ENCODE data around the gene SFSWAP.

SFSWAP gene

GRCh38 chr12:131779027-131779426 lies 68.1 kb downstream of the SFSWAP start:
- no peaks in the 10 kb centered on the region for H3K9me3 ChIP-seq (replicated peaks in 1 of 11)
- no peak overlapping the region for H3K9ac ChIP-seq
- H3K27ac ChIP-seq = no peak overlapping the region; a peak in 1 of 22 replicates
- H3K4me2 ChIP-seq = no peak overlapping the region
- H4K20me1 ChIP-seq = peaks cover 0 to 25% (median 2%) of the 10 kb centered on the region in 11 experiments; a peak in 9 of 22 replicates
- peaks cover 53 to 71% (median 62%) of the 10 kb centered on the region in 10 experiments for H3K4me1 ChIP-seq
- no peak overlapping the region for H3K4me3 ChIP-seq
- no peak for TF ChIP-seq Cebpa-rat (IDR thresholded peaks at IDR 0.05)
- no peaks in the 10 kb centered on the region for H3K27me3 ChIP-seq
- peaks cover 46 to 55% (median 50%) of the 10 kb centered on the region in 11 experiments for H3K36me3 ChIP-seq

- H3K9ac ChIP-seq = peak overlapping the region in 3 of 11 experiments; percentile 0 to 27 (median 20); a peak in 5 of 22 replicates
- no peaks in the 10 kb centered on the region for H3K27me3 ChIP-seq
- peaks cover 56 to 79% (median 74%) of the 10 kb centered on the region in 11 experiments for H3K36me3 ChIP-seq
- H3K4me3 ChIP-seq = no peak overlapping the region
- no peak for TF ChIP-seq Cebpa-rat (IDR thresholded peaks at IDR 0.05)
- peaks cover 29 to 72% (median 63%) of the 10 kb centered on the region in 10 experiments for H3K4me1 ChIP-seq
- H3K27ac ChIP-seq = peak overlapping the region in 7 of 11 experiments; percentile 31 to 85 (median 77); a peak in 10 of 22 replicates
- peak overlapping the region in 10 of 11 experiments; percentile 77 to 93 (median 87); a peak in 20 of 22 replicates for H3K4me2 ChIP-seq
- no peaks in the 10 kb centered on the region for H3K9me3 ChIP-seq (replicated peaks in 1 of 11)
- H4K20me1 ChIP-seq = peaks cover 0 to 25% (median 0%) of the 10 kb centered on the region in 11 experiments; a peak in 9 of 22 replicates
Observed at GRCh38 chr12:131782061-131782460, 71.2 kb downstream of the SFSWAP start.

GRCh38 chr12:131783915-131784541 lies 73.1 kb downstream of the SFSWAP start:
- Histone ChIP-seq H3K36me3 (peaks cover 61 to 82% (median 78%) of the 10 kb centered on the region in 11 experiments), H3K9me3 (replicated peaks in 1 of 11) (peaks cover 0 to 2% (median 0%) of the 10 kb centered on the region in 11 experiments; a peak in 2 of 22 replicates), H3K9ac (peak overlapping the region in 10 of 11 experiments; percentile 32 to 72 (median 63); a peak in 15 of 22 replicates), H3K4me2 (peak overlapping the region; percentile 69 to 93 (median 87)), H3K4me1 (peaks cover 29 to 69% (median 63%) of the 10 kb centered on the region in 10 experiments), H4K20me1 (peaks cover 0 to 25% (median 0%) of the 10 kb centered on the region in 11 experiments; a peak in 9 of 22 replicates), H3K4me3 (peak overlapping the region in 4 of 10 experiments; percentile 25 to 41 (median 31); a peak in 4 of 20 replicates), H3K27me3 (no peaks in the 10 kb centered on the region), H3K27ac (peak overlapping the region in 9 of 11 experiments; percentile 58 to 85 (median 77); a peak in 18 of 22 replicates)
- TF ChIP-seq Cebpa-rat (IDR thresholded peaks at IDR 0.05) = no peak

- no peak overlapping the region for H3K4me3 ChIP-seq
- H3K27me3 ChIP-seq = no peaks in the 10 kb centered on the region
- peak overlapping the region; percentile 69 to 93 (median 87); a peak in 19 of 22 replicates for H3K4me2 ChIP-seq
- H3K9me3 ChIP-seq (replicated peaks in 1 of 11) = peaks cover 0 to 12% (median 6%) of the 10 kb centered on the region in 11 experiments; a peak in 19 of 22 replicates
- TF ChIP-seq Cebpa-rat (IDR thresholded peaks at IDR 0.05) = no peak
- H3K36me3 ChIP-seq = peaks cover 61 to 82% (median 78%) of the 10 kb centered on the region in 11 experiments
- H3K9ac ChIP-seq = peak overlapping the region in 2 of 11 experiments; percentile 38 to 69; a peak in 2 of 22 replicates
- peak overlapping the region in 8 of 11 experiments; percentile 58 to 85 (median 76); a peak in 13 of 22 replicates for H3K27ac ChIP-seq
- H4K20me1 ChIP-seq = peaks cover 0 to 25% (median 0%) of the 10 kb centered on the region in 11 experiments; a peak in 9 of 22 replicates
- peaks cover 29 to 66% (median 61%) of the 10 kb centered on the region in 10 experiments for H3K4me1 ChIP-seq
Observed at GRCh38 chr12:131784909-131785762, 74.2 kb downstream of the SFSWAP start.

GRCh38 chr12:131785763-131786330 lies 75.0 kb downstream of the SFSWAP start:
- Histone ChIP-seq H3K4me2 (peak overlapping the region in 9 of 11 experiments; percentile 77 to 93 (median 87); a peak in 18 of 22 replicates), H3K9ac (peak overlapping the region in 2 of 11 experiments; percentile 31 to 38; a peak in 1 of 22 replicates), H3K27me3 (no peaks in the 10 kb centered on the region), H3K4me1 (peaks cover 29 to 59% (median 57%) of the 10 kb centered on the region in 10 experiments), H3K27ac (peak overlapping the region in 6 of 11 experiments; percentile 19 to 85 (median 42); a peak in 11 of 22 replicates), H4K20me1 (peaks cover 0 to 25% (median 0%) of the 10 kb centered on the region in 11 experiments; a peak in 9 of 22 replicates), H3K4me3 (no peak overlapping the region), H3K36me3 (peaks cover 61 to 82% (median 78%) of the 10 kb centered on the region in 11 experiments), H3K9me3 (replicated peaks in 1 of 11) (peaks cover 0 to 19% (median 13%) of the 10 kb centered on the region in 11 experiments; a peak in 19 of 22 replicates)
- no peak for TF ChIP-seq Cebpa-rat (IDR thresholded peaks at IDR 0.05)

GRCh38 chr12:131786331-131786730 lies 75.4 kb downstream of the SFSWAP start:
- no peak for TF ChIP-seq Cebpa-rat (IDR thresholded peaks at IDR 0.05)
- peaks cover 29 to 59% (median 56%) of the 10 kb centered on the region in 10 experiments for H3K4me1 ChIP-seq
- no peak overlapping the region for H3K4me3 ChIP-seq
- peak overlapping the region in 6 of 11 experiments; percentile 19 to 85 (median 42); a peak in 11 of 22 replicates for H3K27ac ChIP-seq
- H3K36me3 ChIP-seq = peaks cover 64 to 82% (median 80%) of the 10 kb centered on the region in 11 experiments
- 0 out of 22 replicates have a peak overlapping the region, but pooled peaks of 1 of the 11 experiments have one; percentile 31 for H3K9ac ChIP-seq
- H4K20me1 ChIP-seq = peaks cover 0 to 25% (median 0%) of the 10 kb centered on the region in 11 experiments; a peak in 9 of 22 replicates
- H3K9me3 ChIP-seq (replicated peaks in 1 of 11) = peaks cover 0 to 20% (median 16%) of the 10 kb centered on the region in 11 experiments; a peak in 19 of 22 replicates
- H3K27me3 ChIP-seq = no peaks in the 10 kb centered on the region
- H3K4me2 ChIP-seq = peak overlapping the region in 9 of 11 experiments; percentile 77 to 93 (median 87); a peak in 18 of 22 replicates

GRCh38 chr12:131787143-131787660 lies 76.3 kb downstream of the SFSWAP start:
- Histone ChIP-seq H3K9me3 (replicated peaks in 1 of 11) (peaks cover 0 to 20% (median 16%) of the 10 kb centered on the region in 11 experiments; a peak in 19 of 22 replicates), H3K27me3 (no peaks in the 10 kb centered on the region), H3K4me1 (peaks cover 24 to 50% (median 48%) of the 10 kb centered on the region in 10 experiments), H3K36me3 (peaks cover 64 to 82% (median 80%) of the 10 kb centered on the region in 11 experiments), H3K27ac (peak overlapping the region in 5 of 11 experiments; percentile 6 to 85 (median 24); a peak in 6 of 22 replicates), H3K9ac (peak overlapping the region in 1 of 11 experiments; percentile 4; a peak in 1 of 22 replicates), H3K4me3 (no peak overlapping the region), H4K20me1 (peaks cover 0 to 25% (median 3%) of the 10 kb centered on the region in 11 experiments; a peak in 9 of 22 replicates), H3K4me2 (peak overlapping the region in 8 of 11 experiments; percentile 77 to 93 (median 88); a peak in 9 of 22 replicates)
- no peak for TF ChIP-seq Cebpa-rat (IDR thresholded peaks at IDR 0.05)
